Stomach (tissue), 4 donors: ENCODE data around the gene ADCK2.

ENCODE experiments used
- EP300 ChIP-seq: sonication (generic); formaldehyde crosslinking; IDR thresholded peaks from one replicate; pipeline ENCODE4 v1.6.1; 2017; ENCODE audit warnings: antibody characterized with exemption
- POLR2A ChIP-seq, 4 donors: fragments of 450-650 bp; IDR thresholded peaks; one replicate each; pipeline ENCODE4 v1.6.1; 2016; ENCODE audit warnings: antibody characterized with exemption in 4 of 4, control low read depth in 2 of 4, mild to moderate bottlenecking in 1 of 4, moderate library complexity in 1 of 4
- TF ChIP-seq, protein P1 (sequence below), 7 experiments: fragments of 450-650 bp in 4 of 7; fragments of 200-600 bp in 3 of 7; sonication (generic) in 3 of 7; IDR thresholded peaks; one replicate each; pipeline ENCODE4 v1.5.1; 2016 to 2019; ENCODE audit warnings: antibody characterized with exemption in 7 of 7, control low read depth in 2 of 7, mild to moderate bottlenecking in 1 of 7

DNA sequence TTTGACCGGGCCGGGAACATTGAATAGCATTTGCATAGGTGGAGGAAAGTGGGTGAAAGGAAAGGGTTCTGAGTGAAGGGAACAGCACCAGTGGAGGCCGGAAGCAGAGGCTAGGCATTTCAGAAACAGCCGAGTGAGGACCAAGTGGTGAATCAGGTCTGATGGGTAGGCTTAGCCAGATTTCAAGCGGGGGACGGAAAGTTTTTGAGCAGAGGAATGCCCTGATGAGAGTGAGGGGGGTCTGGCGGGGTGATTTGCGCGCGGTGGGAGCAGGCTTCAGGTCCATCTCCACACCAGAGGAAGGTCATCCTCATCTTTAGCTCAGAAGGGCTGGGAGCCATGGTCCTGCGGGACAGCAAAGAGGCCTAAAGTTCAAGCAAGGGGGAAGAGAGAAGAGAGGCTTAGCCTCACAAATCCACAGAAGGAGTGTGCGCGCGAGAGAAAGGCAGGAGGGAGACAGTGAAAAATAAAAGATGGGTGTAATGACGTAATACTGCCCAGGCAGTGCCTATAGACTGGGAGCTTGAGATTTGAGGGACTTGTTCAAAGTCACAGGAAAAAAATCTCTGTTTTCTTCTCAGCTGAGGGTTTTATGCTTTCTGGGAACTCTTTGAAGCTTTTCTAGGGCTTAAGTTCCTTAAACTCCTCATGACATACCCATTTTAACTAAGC lies 31.1 kb upstream of the ADCK2 start:
- TF ChIP-seq EP300 (no peak), POLR2A (IDR thresholded peaks at IDR 0.05) (no peak)
- TF ChIP-seq, protein P1, sequence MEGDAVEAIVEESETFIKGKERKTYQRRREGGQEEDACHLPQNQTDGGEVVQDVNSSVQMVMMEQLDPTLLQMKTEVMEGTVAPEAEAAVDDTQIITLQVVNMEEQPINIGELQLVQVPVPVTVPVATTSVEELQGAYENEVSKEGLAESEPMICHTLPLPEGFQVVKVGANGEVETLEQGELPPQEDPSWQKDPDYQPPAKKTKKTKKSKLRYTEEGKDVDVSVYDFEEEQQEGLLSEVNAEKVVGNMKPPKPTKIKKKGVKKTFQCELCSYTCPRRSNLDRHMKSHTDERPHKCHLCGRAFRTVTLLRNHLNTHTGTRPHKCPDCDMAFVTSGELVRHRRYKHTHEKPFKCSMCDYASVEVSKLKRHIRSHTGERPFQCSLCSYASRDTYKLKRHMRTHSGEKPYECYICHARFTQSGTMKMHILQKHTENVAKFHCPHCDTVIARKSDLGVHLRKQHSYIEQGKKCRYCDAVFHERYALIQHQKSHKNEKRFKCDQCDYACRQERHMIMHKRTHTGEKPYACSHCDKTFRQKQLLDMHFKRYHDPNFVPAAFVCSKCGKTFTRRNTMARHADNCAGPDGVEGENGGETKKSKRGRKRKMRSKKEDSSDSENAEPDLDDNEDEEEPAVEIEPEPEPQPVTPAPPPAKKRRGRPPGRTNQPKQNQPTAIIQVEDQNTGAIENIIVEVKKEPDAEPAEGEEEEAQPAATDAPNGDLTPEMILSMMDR (IDR thresholded peaks at IDR 0.05) = no peak
